Fibroblast of villous mesenchyme (primary cell): ENCODE measurements around the gene RDH16. TPM values are rescaled to one million over a fixed set of nuclear protein-coding genes. Genes with fewer than 3 reads are reported as not detected.
"Not testable (repeated sequence)": the region's sequence is repeated elsewhere in the genome, so short reads cannot be mapped to it uniquely, and the experiment has no call there.

Experiments
- DNase-seq: peaks from one replicate; pipeline ENCODE4 v3.0.0-alpha.2; 2010; ENCODE audit warnings: low read depth
- H3K4me3 ChIP-seq: 2 replicates; pipeline ENCODE4 v1.5.1; 2011; ENCODE audit warnings: low read depth, mild to moderate bottlenecking, low read length
- total RNA-seq: library from RNA; depleted of rRNA; stranded (reverse); fragments of >200 nt; gene quantifications from 2 replicates; pipeline ENCODE4 v1.2.3, GENCODE V29; 2012
- TF ChIP-seq, protein P1 (sequence below): IDR thresholded peaks from 2 replicates; pipeline ENCODE4 v1.5.1; 2012; ENCODE audit warnings: low read depth, mild to moderate bottlenecking, low read length; ENCODE audit not compliant: insufficient read depth

Gene RDH16
- total RNA-seq, 1 donor = under 0.01 TPM

DNA sequence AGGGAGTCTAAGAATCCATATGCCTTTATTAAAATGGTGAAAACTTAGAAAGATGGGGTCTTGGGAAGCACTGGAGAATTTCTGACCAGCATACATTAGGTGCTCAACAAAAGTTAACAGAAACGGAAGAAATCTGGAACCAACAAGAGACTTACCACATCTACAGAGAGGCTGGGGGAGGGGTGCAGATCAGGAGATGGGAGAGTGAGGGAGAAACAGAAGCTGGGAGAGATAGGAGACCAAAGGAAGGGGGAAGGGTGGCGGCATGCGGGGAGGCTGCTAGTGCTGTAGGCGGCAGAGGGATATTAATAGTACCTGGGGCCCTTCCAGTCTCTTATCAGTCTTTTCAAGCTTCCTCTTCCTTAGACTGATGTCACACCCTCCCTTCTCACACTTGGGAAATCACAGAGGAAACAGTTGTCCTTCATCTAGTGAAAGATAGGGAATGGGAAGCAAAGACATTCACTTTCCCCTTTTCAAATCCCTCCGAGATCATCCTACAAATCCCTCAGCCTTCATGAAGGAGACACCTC, 30.9 kb upstream of the RDH16 start:
- DNase-seq = peak; percentile 49
- H3K4me3 ChIP-seq = no peak overlapping the region
- TF ChIP-seq, protein P1, sequence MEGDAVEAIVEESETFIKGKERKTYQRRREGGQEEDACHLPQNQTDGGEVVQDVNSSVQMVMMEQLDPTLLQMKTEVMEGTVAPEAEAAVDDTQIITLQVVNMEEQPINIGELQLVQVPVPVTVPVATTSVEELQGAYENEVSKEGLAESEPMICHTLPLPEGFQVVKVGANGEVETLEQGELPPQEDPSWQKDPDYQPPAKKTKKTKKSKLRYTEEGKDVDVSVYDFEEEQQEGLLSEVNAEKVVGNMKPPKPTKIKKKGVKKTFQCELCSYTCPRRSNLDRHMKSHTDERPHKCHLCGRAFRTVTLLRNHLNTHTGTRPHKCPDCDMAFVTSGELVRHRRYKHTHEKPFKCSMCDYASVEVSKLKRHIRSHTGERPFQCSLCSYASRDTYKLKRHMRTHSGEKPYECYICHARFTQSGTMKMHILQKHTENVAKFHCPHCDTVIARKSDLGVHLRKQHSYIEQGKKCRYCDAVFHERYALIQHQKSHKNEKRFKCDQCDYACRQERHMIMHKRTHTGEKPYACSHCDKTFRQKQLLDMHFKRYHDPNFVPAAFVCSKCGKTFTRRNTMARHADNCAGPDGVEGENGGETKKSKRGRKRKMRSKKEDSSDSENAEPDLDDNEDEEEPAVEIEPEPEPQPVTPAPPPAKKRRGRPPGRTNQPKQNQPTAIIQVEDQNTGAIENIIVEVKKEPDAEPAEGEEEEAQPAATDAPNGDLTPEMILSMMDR = no peak

- peak; percentile 82 for DNase-seq
- TF ChIP-seq, protein P1 = peak; percentile 96
- no peak overlapping the region for H3K4me3 ChIP-seq
These were observed 30.2 kb upstream of the RDH16 start for GRCh38 chr12:56987551-56988053.

DNA sequence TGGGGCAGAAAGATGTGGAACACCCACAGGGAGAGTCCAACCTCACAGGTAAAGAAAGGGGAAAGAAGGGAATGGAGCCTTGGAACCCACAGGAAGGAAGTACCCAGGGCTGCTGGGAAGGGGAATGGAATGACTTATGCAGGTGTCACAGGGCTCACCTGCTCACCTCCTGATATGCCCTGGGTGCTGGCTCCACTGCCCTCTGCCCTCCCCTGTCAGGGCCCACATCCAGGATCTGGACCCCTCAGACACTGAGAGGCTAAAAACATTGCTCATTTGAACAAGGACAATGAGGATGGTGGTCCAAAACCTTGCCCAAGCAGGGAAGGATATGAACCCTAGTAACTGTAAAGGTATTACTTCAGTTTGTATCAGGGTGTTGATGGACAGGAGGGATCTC, 29.6 kb upstream of the RDH16 start:
- TF ChIP-seq, protein P1 = no peak
- H3K4me3 ChIP-seq = no peak overlapping the region
- no peak for DNase-seq

DNA sequence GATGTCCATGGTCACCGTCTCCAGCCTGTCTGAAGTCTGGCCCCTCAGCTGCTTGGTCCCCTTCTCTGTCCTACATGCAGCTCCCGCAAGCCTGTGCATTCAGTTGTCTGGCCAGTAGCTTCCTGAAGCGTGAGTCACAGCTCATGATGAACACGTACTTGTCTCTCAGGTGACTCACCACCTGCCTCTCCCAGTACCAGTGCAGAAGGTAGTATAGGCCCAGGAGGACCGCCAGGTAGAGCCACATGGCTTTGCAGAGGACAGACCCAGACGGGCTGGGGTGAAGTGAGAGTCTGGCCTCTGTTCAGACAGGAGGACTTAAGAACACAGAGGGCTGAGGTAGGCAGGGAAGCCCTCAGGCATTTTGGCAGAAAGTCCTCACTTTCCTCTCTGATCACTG, 28.3 kb upstream of the RDH16 start:
- not testable (repeated sequence) for DNase-seq, H3K4me3 ChIP-seq

GRCh38 chr12:56983386-56983785, 26.0 kb upstream of the RDH16 start:
- DNase-seq = no peak
- H3K4me3 ChIP-seq = no peak overlapping the region
- TF ChIP-seq, protein P1 = no peak

DNA sequence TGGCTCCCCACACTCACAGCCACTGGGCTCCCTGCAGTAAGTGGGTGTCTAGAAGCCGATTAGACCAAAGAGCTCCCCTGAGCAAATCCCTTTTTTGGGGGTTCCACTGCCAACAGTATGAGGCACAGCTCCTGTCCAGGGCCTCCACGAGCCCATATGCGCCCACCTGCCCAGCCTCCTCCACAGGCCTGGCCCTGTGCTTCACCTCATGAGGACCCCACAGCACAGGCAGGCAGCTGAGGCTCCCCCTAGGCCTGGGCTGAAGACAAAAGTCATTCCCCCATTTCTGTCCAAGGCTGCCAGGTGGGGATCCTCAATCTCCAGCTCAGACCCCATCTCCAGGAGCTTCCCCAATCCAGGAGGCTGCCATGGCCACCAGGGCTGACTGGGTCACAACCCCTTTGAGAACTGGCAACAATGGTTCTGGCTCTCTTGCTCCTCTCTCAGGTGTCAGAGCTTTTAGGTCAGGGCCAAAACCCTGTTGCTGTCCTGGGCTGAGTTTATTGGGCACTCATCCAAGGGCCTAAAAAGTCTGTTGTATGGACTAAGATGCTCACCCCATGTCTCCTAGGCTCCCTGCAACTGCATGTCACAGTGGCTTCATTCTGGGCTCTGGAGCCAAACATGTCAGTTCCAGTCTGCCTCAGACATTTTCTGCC, 25.3 kb upstream of the RDH16 start:
- H3K4me3 ChIP-seq, DNase-seq: not testable (repeated sequence)

GRCh38 chr12:56980941-56981530, 23.6 kb upstream of the RDH16 start:
- no peak for DNase-seq
- TF ChIP-seq, protein P1 = no peak
- no peak overlapping the region for H3K4me3 ChIP-seq

GRCh38 chr12:56980268-56980667, 22.9 kb upstream of the RDH16 start:
- TF ChIP-seq, protein P1 = no peak
- no peak overlapping the region for H3K4me3 ChIP-seq
- DNase-seq = no peak
